Body of pancreas (tissue), 4 donors: ENCODE results near the gene REXO4. TPM values are rescaled to one million over a fixed set of nuclear protein-coding genes. Genes with fewer than 3 reads are reported as not detected.

Experiments used
- ATAC-seq: fragments of 150-250 bp; one replicate; pipeline ENCODE4 v1.9.1; 2016
- DNase-seq, 4 donors: peaks; one replicate each; pipeline ENCODE4 v3.0.0-alpha.2; 2019
- H3K27ac ChIP-seq, 4 donors: fragments of 200-600 bp; sonication (generic); 1 replicate in 3 of 4; 2 replicates in 1 of 4; pipeline versions ENCODE4 v1.5.1 to v1.6.1; 2016 to 2019; ENCODE audit warnings: mild to moderate bottlenecking in 1 of 4, mixed read lengths in 1 of 4, moderate library complexity in 1 of 4
- H3K27me3 ChIP-seq, 2 donors: fragments of 200-600 bp; sonication (generic); one replicate each; pipeline ENCODE4 v1.6.0; 2016; ENCODE audit warnings: mild to moderate bottlenecking in 1 of 2
- H3K36me3 ChIP-seq, 2 donors: fragments of 200-600 bp; sonication (generic); replicated peaks in 1 of 2; 2 replicates each; pipeline ENCODE4 v1.5.1; 2016; ENCODE audit warnings: low read depth in 2 of 2; ENCODE audit not compliant: insufficient read depth in 1 of 2
- H3K4me1 ChIP-seq: fragments of 200-600 bp; sonication (generic); one replicate; pipeline ENCODE4 v1.6.0; 2016
- H3K4me3 ChIP-seq, 2 donors: fragments of 200-600 bp; sonication (generic); 1 replicate in 1 of 2; 2 replicates in 1 of 2; pipeline ENCODE4 v1.5.1; 2016 to 2019
- H3K9me3 ChIP-seq, 3 donors: fragments of 200-600 bp; sonication (generic); 1 replicate in 2 of 3; 2 replicates in 1 of 3; pipeline ENCODE4 v1.5.1; 2016
- POLR2A ChIP-seq, 3 donors: fragments of 450-650 bp; IDR thresholded peaks; one replicate each; pipeline ENCODE4 v1.6.1; 2016; ENCODE audit warnings: antibody characterized with exemption in 3 of 3, mild to moderate bottlenecking in 2 of 3
- WGBS, 2 donors: methylation state at CpG; one replicate each; pipeline ENCODE4 v1.1.5; 2017; 5-methylcytosine and 5-hydroxymethylcytosine counted together
- intact Hi-C: fragments of 100-400 bp; cut with DNase I; formaldehyde crosslinking; loops from one replicate; pipeline ENCODE4 v1.15.1; 2023
- total RNA-seq, 2 donors: library from RNA; depleted of rRNA; stranded (reverse); fragments of >200 nt; gene quantifications; one replicate each; pipeline ENCODE4 v1.1.0, GENCODE V29; 2016
- TF ChIP-seq, protein P1 (sequence below), 7 experiments: fragments of 450-650 bp in 4 of 7; fragments of 200-600 bp in 3 of 7; sonication (generic) in 3 of 7; IDR thresholded peaks; one replicate each; pipeline ENCODE4 v1.5.1; 2016 to 2019; ENCODE audit warnings: antibody characterized with exemption in 7 of 7

REXO4 gene
- total RNA-seq, 2 donors from 2014 or later, result 15.6 to 21.8 TPM

- 70 to 74% methylated on average over 15 to 17 of the region's 17 CpGs for WGBS, 2 donors
- Histone ChIP-seq H3K4me1 (no peaks in the 10 kb centered on the region), H3K4me3 (no peak overlapping the region), H3K27me3 (no peaks in the 10 kb centered on the region), H3K36me3 (no peaks in the 10 kb centered on the region), H3K27ac (no peak overlapping the region), H3K9me3 (no peaks in the 10 kb centered on the region)
- ATAC-seq (no peak), DNase-seq (no peak)
- TF ChIP-seq, protein P1, sequence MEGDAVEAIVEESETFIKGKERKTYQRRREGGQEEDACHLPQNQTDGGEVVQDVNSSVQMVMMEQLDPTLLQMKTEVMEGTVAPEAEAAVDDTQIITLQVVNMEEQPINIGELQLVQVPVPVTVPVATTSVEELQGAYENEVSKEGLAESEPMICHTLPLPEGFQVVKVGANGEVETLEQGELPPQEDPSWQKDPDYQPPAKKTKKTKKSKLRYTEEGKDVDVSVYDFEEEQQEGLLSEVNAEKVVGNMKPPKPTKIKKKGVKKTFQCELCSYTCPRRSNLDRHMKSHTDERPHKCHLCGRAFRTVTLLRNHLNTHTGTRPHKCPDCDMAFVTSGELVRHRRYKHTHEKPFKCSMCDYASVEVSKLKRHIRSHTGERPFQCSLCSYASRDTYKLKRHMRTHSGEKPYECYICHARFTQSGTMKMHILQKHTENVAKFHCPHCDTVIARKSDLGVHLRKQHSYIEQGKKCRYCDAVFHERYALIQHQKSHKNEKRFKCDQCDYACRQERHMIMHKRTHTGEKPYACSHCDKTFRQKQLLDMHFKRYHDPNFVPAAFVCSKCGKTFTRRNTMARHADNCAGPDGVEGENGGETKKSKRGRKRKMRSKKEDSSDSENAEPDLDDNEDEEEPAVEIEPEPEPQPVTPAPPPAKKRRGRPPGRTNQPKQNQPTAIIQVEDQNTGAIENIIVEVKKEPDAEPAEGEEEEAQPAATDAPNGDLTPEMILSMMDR (IDR thresholded peaks at IDR 0.05), result no peak
- TF ChIP-seq POLR2A (IDR thresholded peaks at IDR 0.05), result no peak
- intact Hi-C loops, result no loop called here
These were observed 33.0 kb downstream of the REXO4 start for GRCh38 chr9:133384736-133385321.

GRCh38 chr9:133383438-133383837 lies 34.4 kb downstream of the REXO4 start:
- 91 to 95% methylated on average over 3 of the region's 3 CpGs for WGBS, 2 donors
- Histone ChIP-seq H3K36me3 (no peaks in the 10 kb centered on the region), H3K27me3 (no peaks in the 10 kb centered on the region), H3K9me3 (no peaks in the 10 kb centered on the region), H3K4me1 (no peaks in the 10 kb centered on the region), H3K4me3 (no peak overlapping the region), H3K27ac (no peak overlapping the region)
- no peak for DNase-seq
- TF ChIP-seq POLR2A (IDR thresholded peaks at IDR 0.05), result no peak
- TF ChIP-seq, protein P1 (IDR thresholded peaks at IDR 0.05), result no peak
- no peak for ATAC-seq
- intact Hi-C loops, result no loop called here

DNA sequence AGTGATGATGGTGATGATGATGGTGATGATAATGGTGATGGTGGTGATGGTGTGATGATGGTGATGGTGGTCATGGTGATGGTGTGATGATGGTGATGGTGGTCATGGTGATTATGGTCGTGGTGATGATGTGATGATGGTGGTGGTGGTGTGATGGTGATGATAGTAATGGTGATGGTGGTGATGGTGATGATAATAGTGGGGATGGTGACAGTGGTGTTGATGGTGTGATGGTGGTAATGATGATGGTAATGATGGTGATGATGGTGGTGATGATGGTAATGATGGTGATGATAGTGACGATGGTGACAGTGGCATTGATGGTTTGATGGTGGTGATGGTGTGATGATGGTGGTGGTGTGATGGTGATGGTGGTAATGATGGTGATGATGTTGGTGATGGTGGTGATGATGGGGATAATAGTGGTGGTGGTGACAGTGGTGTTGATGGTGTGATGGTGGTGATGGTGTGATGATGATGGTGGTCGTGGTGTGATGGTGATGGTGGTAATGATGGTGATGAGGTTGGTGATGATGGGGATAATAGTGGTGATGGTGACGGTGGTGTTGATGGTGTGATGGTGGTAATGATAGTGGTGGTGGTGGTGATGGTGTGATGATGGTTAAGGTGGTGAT lies 35.2 kb downstream of the REXO4 start:
- WGBS, 2 donors, result 79 to 90% methylated on average over 4 of the region's 4 CpGs
- intact Hi-C loops, result no loop called here
- no peak for ATAC-seq

GRCh38 chr9:133380734-133381133 lies 37.1 kb downstream of the REXO4 start:
- no peak for ATAC-seq
- H3K36me3 ChIP-seq, result no peaks in the 10 kb centered on the region
- H3K9me3 ChIP-seq, result no peaks in the 10 kb centered on the region
- 89 to 91% methylated on average over 4 of the region's 4 CpGs for WGBS, 2 donors
- no peaks in the 10 kb centered on the region for H3K27me3 ChIP-seq
- H3K27ac ChIP-seq, result no peak overlapping the region
- intact Hi-C loops, result no loop called here
- TF ChIP-seq, protein P1 (IDR thresholded peaks at IDR 0.05), result no peak
- no peak overlapping the region for H3K4me3 ChIP-seq
- peaks cover 10% of the 10 kb centered on the region for H3K4me1 ChIP-seq
- DNase-seq, result no peak

More for the DNA sequence above, 35.2 kb downstream of the REXO4 start:
- Histone ChIP-seq H3K27me3 (no peaks in the 10 kb centered on the region), H3K9me3 (no peaks in the 10 kb centered on the region), H3K4me1 (no peaks in the 10 kb centered on the region), H3K4me3 (no peak overlapping the region), H3K36me3 (no peaks in the 10 kb centered on the region), H3K27ac (no peak overlapping the region)
- no peak for DNase-seq
- TF ChIP-seq, protein P1 (IDR thresholded peaks at IDR 0.05), result no peak
- no peak for TF ChIP-seq POLR2A (IDR thresholded peaks at IDR 0.05)
